OCI-LY1 (cell line): Measurements from ENCODE around the gene UBA52.
"Not testable (repeated sequence)": the region's sequence is repeated elsewhere in the genome, so short reads cannot be mapped to it uniquely, and the experiment has no call there.

Experiments used
- H2AFZ ChIP-seq: fragments of 200-600 bp; sonication (generic), shearing (Covaris generic); 2 replicates; pipeline ENCODE4 v1.6.0; 2014; ENCODE audit warnings: antibody characterized with exemption, mild to moderate bottlenecking, low read length
- H3F3A ChIP-seq: fragments of 200-600 bp; sonication (generic), shearing (Covaris generic); 2 replicates; pipeline ENCODE4 v1.6.0; 2014; ENCODE audit warnings: mild to moderate bottlenecking, antibody characterized with exemption, low read length, moderate library complexity; ENCODE audit not compliant: insufficient read depth
- H3K27ac ChIP-seq: fragments of 200-600 bp; sonication (generic); 2 replicates; pipeline ENCODE4 v1.5.1; 2014; ENCODE audit warnings: low read length, mixed run types, mild to moderate bottlenecking, low read depth; ENCODE audit not compliant: poor library complexity, severe bottlenecking
- H3K27me3 ChIP-seq: fragments of 200-600 bp; sonication (generic); 2 replicates; pipeline ENCODE4 v1.6.0; 2014; ENCODE audit warnings: antibody characterized with exemption, mild to moderate bottlenecking, low read length, moderate library complexity; ENCODE audit not compliant: insufficient read depth
- H3K36me3 ChIP-seq: fragments of 200-600 bp; sonication (generic); 2 replicates; pipeline ENCODE4 v1.6.1; 2014; ENCODE audit warnings: mild to moderate bottlenecking, antibody characterized with exemption, low read length, moderate library complexity, mixed read lengths; ENCODE audit not compliant: insufficient read depth
- H3K4me1 ChIP-seq: fragments of 200-600 bp; sonication (generic); 2 replicates; pipeline ENCODE4 v1.5.1; 2014; ENCODE audit warnings: mild to moderate bottlenecking, low read length, moderate library complexity; ENCODE audit not compliant: insufficient read depth, severe bottlenecking
- H3K4me2 ChIP-seq: fragments of 200-600 bp; sonication (generic), shearing (Covaris generic); 2 replicates; pipeline ENCODE4 v1.6.1; 2014; ENCODE audit warnings: low read length
- H3K4me3 ChIP-seq: fragments of 200-600 bp; sonication (generic); 2 replicates; pipeline ENCODE4 v1.5.1; 2014; ENCODE audit warnings: low read length, low read depth, mild to moderate bottlenecking, mixed read lengths; ENCODE audit not compliant: poor library complexity, severe bottlenecking
- H3K79me2 ChIP-seq: fragments of 200-600 bp; shearing (Covaris generic); 2 replicates; pipeline ENCODE4 v1.6.1; 2016; ENCODE audit warnings: mixed run types, low read length, mixed read lengths; ENCODE audit not compliant: insufficient read depth
- H3K9ac ChIP-seq: fragments of 200-600 bp; sonication (generic), shearing (Covaris generic); 2 replicates; pipeline ENCODE4 v1.6.1; 2014; ENCODE audit warnings: mild to moderate bottlenecking, low read length, mixed read lengths
- H3K9me2 ChIP-seq: fragments of 200-600 bp; sonication (generic), shearing (Covaris generic); 2 replicates; pipeline ENCODE4 v1.6.1; 2014; ENCODE audit warnings: low read depth, mild to moderate bottlenecking, low read length, mixed read lengths
- H3K9me3 ChIP-seq: fragments of 200-600 bp; shearing (Covaris generic); 2 replicates; pipeline ENCODE4 v1.6.1; 2014; ENCODE audit warnings: low read length, mixed read lengths
- H4K20me1 ChIP-seq: fragments of 200-600 bp; sonication (generic), shearing (Covaris generic); 2 replicates; pipeline ENCODE4 v1.6.0; 2016; ENCODE audit warnings: mild to moderate bottlenecking, low read length; ENCODE audit not compliant: insufficient read depth
- EZH2 ChIP-seq: fragments of 200-600 bp; sonication (generic), shearing (Covaris generic); IDR thresholded peaks from 2 replicates; pipeline ENCODE4 v1.8.0; 2017; ENCODE audit warnings: borderline replicate concordance, mixed run types, mild to moderate bottlenecking, antibody characterized with exemption, low read length, moderate library complexity, mixed read lengths
- TF ChIP-seq, protein P1 (sequence below): fragments of 200-600 bp; sonication (generic), shearing (Covaris generic); IDR thresholded peaks from 2 replicates; pipeline ENCODE4 v1.5.1; 2017; ENCODE audit warnings: mild to moderate bottlenecking, antibody characterized with exemption, low read length, moderate library complexity, mixed read lengths

UBA52 gene

DNA sequence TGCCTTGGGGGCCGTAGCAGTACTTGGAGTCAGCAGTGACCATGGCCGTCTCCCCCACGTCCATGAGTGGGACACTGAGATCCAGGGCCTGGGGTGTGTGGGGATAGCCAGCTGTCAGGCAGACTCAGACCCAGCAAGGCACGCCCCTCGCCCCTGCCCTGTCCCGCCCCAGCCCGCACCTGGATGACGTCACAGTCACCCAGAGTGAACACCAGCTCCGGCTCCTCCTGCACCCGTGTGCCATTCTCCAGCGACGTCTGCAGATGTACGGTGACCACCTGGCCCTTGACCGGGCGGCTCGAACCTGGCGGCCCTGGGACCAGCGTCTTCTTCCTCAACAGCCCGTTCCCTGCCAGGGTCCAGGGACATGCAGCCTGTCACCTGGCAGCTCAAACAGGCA, 32.3 kb upstream of the UBA52 start:
- Histone ChIP-seq H3K27ac (no peak overlapping the region), H3K4me3 (no peak overlapping the region), H4K20me1 (no peaks in the 10 kb centered on the region), H3K79me2 (0 out of 2 replicates have a peak, but pooled peaks cover 4% of the 10 kb centered on the region), H3K27me3 (no peaks in the 10 kb centered on the region), H3K9me2 (no peaks in the 10 kb centered on the region), H3F3A (no peaks in the 10 kb centered on the region), H3K9me3 (no peaks in the 10 kb centered on the region), H2AFZ (no peak overlapping the region), H3K9ac (no peak overlapping the region), H3K36me3 (peaks cover 51% of the 10 kb centered on the region), H3K4me2 (no peak overlapping the region), H3K4me1 (peaks cover 20% of the 10 kb centered on the region)
- TF ChIP-seq EZH2, result no peak
- TF ChIP-seq, protein P1, sequence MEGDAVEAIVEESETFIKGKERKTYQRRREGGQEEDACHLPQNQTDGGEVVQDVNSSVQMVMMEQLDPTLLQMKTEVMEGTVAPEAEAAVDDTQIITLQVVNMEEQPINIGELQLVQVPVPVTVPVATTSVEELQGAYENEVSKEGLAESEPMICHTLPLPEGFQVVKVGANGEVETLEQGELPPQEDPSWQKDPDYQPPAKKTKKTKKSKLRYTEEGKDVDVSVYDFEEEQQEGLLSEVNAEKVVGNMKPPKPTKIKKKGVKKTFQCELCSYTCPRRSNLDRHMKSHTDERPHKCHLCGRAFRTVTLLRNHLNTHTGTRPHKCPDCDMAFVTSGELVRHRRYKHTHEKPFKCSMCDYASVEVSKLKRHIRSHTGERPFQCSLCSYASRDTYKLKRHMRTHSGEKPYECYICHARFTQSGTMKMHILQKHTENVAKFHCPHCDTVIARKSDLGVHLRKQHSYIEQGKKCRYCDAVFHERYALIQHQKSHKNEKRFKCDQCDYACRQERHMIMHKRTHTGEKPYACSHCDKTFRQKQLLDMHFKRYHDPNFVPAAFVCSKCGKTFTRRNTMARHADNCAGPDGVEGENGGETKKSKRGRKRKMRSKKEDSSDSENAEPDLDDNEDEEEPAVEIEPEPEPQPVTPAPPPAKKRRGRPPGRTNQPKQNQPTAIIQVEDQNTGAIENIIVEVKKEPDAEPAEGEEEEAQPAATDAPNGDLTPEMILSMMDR, result no peak

DNA sequence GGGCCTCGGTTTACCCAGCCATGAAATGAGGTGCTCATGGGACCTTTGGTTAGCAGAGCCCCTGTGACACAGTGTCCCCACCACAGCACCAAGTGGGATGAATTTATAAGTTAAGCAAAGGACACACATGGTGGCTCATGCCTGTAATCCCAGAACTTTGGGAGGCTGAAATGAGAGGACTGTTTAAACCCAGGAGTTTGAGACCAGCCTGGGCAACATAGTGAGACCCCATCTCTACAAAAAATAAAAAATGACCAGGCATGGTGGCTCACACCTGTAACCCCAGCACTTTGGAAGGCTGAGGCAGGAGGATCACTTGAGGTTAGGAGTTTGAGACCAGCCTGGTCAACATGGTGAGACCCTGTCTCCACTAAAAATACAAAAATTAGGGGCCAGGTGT, 31.5 kb upstream of the UBA52 start:
- not testable (repeated sequence) for H3F3A ChIP-seq, H3K79me2 ChIP-seq, H3K9me3 ChIP-seq, H4K20me1 ChIP-seq, H3K9me2 ChIP-seq, H3K4me3 ChIP-seq, H3K9ac ChIP-seq, H3K27ac ChIP-seq, H3K27me3 ChIP-seq, H3K4me2 ChIP-seq, H2AFZ ChIP-seq
- Histone ChIP-seq H3K36me3 (peaks cover 51% of the 10 kb centered on the region), H3K4me1 (peaks cover 20% of the 10 kb centered on the region)

DNA sequence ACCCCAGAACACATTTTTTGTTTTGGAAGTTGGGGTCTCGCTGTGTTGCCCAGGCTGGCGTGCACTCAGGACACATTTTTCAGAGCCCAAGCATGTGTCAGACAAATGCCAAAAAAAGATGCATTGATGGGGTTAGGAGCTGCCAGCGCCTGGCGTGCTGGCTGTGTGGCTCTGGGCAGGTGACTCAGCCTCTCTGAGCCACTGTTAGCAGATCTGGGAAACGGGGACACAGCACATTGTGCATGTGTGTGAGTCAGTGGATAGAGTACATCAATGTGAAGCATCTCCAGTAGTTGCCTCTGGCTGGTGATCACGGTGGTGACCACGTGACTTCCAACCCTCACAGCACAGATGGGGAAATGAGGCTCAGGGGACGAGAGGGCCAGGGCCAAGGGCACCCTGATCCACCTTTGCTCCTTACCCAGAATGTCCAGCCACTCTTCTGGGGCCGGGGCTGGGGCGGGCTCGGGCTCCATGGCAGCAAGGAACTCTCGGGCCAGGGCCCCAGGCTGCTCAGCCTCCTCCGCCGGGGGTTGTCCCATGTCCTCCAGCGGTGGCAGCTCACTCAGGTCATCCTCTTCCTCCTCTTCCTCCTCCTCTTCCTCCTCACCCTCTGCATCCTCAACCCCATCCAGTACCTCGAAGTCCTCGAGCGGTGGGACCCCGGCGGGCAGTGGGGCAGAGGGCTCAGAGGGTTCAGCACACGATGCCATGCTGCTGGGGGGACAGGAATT, 30.2 kb upstream of the UBA52 start:
- Histone ChIP-seq H3K4me2 (peak overlapping the region; percentile 100), H3K4me1 (peaks cover 20% of the 10 kb centered on the region), H3K9me3 (no peaks in the 10 kb centered on the region), H3F3A (no peaks in the 10 kb centered on the region), H3K27ac (peak overlapping the region; percentile 73), H2AFZ (no peak overlapping the region), H4K20me1 (no peaks in the 10 kb centered on the region), H3K36me3 (peaks cover 43% of the 10 kb centered on the region), H3K79me2 (0 out of 2 replicates have a peak, but pooled peaks cover 4% of the 10 kb centered on the region), H3K9ac (peak overlapping the region; percentile 97; the same call in 1 of the 2 replicates), H3K4me3 (peak overlapping the region; percentile 89), H3K27me3 (no peaks in the 10 kb centered on the region), H3K9me2 (no peaks in the 10 kb centered on the region)
- no peak for TF ChIP-seq EZH2
- TF ChIP-seq, protein P1, result no peak
